T-helper 9 cell (primary cell): ENCODE measurements around the gene PLA2G15.

Source experiments
- DNase-seq: peaks from one replicate; pipeline ENCODE4 v3.0.0-alpha.2; 2020
- total RNA-seq, 2 donors: gene quantifications; one replicate each; lab custom pipeline; 2026; lab: John Stamatoyannopoulos, UW

The PLA2G15 gene, protein sequence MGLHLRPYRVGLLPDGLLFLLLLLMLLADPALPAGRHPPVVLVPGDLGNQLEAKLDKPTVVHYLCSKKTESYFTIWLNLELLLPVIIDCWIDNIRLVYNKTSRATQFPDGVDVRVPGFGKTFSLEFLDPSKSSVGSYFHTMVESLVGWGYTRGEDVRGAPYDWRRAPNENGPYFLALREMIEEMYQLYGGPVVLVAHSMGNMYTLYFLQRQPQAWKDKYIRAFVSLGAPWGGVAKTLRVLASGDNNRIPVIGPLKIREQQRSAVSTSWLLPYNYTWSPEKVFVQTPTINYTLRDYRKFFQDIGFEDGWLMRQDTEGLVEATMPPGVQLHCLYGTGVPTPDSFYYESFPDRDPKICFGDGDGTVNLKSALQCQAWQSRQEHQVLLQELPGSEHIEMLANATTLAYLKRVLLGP
- 5.6 to 11.0 reads per million in 2 donors for total RNA-seq

GRCh38 chr16:68244903-68245853 lies at the start of gene PLA2G15:
Gene PLA2G15 (plus strand): TSS chr16:68245373. CDS start chr16:68245427, 54 bp downstream.
- DNase-seq, result peak; percentile 97

GRCh38 chr16:68197250-68197649 lies 47.9 kb upstream of the PLA2G15 start:
- DNase-seq, result no peak

DNA sequence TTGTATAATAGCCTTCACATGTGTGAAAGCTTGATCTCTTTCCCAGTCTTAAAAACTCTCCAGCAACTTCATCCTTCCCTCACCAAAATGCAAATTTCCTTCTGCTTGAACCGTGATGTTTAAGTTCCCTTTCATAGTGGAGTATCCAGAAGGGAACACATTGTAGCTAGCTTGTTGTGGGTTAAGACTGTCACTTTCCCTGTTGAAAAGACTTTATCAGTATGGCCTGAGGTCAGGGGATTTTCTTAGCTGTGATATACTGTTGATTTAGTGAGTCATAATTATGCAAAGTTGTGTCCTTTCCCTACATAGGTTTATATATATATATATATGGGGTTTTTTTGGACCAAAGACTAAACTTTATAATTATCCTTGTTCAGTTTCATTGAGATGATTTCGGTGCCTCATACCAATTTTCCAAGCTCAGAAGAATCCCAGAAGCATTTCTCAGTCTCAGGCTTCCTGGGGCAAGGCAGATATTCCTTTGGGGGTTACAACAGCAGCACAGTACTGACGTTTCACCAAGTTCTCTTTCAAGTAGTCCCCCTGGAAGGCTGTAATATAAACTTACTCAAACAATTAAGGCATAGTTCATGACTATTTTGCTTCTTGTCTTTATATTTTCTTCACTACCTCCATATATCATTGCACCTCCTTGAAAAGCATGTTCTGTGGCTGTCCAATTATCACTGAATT lies 44.9 kb upstream of the PLA2G15 start:
- no peak for DNase-seq

GRCh38 chr16:68202091-68202519 lies 43.1 kb upstream of the PLA2G15 start:
- no peak for DNase-seq

DNA sequence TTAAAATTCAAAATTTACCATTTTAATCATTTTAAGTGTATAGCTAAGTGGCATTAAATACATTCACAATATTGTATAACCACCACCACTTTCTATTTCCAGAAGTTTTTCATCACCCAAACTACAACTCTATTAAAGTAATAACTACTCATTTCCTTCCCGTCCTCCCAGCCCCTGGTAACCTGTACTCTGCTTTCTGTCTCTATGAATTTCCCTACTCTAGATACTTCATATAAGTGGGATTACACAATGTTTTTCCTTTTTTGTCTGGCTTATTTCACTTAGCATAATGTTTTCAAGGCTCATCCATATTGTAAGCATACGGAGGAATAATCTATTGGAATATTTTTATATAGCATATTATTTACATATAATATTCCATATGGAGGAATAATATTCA lies 38.9 kb upstream of the PLA2G15 start:
- no peak for DNase-seq

DNA sequence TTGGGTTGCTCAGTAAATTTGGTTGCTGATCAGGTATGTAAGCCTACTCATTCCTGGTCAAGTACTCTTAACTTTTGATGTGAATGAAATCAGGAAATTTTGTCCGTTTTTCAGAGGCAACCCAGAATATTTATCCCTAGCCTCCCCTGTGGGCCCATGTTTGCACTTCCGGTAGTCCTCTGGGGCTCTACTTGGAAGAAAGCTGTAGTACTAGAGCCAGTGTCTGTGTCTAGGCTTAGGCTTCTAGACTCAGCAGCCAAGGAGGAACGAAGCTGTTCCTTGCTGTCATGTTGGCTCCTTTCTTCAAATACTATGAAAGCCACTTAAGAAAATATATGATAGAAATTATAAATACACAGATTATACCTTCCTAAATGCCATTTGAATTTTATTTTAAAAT lies 30.4 kb upstream of the PLA2G15 start:
- DNase-seq, result no peak

- DNase-seq, result no peak
Measured at GRCh38 chr16:68215302-68215701, 29.9 kb upstream of the PLA2G15 start.

DNA sequence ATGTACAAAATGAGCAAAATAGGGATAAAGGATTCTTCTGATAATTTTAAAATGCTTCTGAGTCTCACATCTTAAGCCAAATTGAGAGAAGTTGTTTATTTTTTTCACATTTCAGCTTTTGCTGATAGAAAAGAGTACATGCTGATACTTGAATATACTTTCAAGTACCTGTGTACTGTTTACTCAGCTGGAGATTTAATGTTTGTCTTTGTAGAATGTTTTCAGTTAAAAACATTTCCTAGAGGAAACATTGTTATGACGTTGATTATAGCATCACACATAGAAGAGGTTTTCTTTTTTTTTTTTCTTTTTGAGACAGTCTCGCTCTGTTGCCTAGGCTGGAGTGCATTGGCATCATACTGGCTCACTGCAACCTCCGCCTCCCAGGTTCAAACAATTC lies 28.9 kb upstream of the PLA2G15 start:
- no peak for DNase-seq

DNA sequence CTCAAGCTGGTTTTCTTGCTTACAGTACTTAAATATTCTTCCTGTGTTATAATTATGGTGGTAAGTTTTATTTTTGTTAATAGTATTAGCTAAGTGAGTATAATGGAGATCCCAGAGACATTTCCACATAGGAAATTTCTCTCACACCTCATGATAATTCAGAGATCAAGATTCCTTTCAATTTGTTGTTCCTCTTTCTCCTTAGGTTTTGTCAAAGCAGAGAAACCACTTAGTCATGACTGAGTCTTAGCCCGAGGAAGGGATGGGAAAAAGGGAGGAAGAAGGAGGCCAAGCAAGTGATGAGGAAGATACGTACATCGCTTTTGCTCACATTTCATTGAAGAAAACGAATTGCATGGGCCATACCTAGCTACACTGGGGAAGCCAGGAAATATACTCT lies 27.7 kb upstream of the PLA2G15 start:
- DNase-seq, result no peak

DNA sequence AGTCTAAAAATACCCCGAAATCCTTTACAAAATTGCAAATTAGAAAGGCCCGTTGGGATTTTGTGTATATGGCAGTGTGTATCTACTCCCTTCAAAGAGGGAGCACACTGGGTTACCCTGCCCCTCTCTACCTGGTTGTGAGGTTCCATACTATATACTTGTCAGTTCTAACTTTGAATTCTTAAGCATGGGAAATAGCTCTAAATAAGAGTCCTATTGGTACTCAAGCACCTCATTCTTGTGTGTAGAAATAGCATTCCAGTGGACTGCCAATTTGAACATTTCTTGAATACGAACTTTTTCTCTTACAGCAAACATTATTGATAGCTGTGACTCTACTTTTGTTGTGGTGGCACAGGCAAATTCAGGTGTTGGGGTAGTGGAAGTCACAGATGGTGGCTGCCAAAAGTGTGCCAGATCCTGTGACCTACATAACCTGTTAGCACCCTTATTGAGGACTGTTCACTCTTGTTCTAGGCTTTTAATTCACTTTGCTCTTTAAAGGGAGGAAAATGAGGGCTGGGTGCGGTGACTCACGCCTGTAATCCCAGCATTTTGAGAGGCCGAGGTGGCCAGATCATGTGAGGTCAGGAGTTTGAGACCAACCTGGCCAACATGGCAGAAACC lies 25.3 kb upstream of the PLA2G15 start:
- no peak for DNase-seq

GRCh38 chr16:68223072-68223471 lies 22.1 kb upstream of the PLA2G15 start:
- no peak for DNase-seq

- no peak for DNase-seq
Measured at GRCh38 chr16:68226116-68226515, 19.1 kb upstream of the PLA2G15 start.

DNA sequence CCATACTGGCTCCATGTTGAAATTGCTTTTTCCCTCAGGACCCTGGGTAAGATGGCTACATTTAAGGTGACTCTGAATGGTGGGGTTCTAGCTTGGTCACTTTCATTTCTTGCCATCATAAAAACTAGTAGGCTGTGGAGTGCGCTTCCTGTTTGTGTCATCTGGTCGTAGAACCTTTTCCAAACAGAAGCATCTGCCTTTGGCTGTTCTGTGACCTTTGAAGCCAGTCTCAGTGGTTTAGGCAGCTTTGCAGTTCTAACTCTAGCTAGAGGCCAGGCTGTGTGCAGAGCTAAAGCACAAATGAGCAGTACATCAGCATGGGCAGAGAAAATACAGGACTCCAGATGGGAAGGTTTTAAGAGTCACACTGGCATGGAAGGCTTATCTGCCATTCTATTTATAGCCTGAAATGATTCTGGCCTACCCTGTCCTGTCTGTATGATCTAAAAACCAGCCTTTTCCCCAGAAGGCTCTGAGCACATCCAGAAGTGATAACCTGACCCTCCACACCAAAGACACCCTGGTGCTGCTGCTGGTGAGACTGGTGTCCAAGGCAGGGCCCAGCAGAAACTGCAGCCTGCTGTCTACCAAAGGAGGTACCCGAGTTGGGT lies 17.9 kb upstream of the PLA2G15 start:
- no peak for DNase-seq

GRCh38 chr16:68227850-68228553 lies 17.2 kb upstream of the PLA2G15 start:
- DNase-seq, result no peak

DNA sequence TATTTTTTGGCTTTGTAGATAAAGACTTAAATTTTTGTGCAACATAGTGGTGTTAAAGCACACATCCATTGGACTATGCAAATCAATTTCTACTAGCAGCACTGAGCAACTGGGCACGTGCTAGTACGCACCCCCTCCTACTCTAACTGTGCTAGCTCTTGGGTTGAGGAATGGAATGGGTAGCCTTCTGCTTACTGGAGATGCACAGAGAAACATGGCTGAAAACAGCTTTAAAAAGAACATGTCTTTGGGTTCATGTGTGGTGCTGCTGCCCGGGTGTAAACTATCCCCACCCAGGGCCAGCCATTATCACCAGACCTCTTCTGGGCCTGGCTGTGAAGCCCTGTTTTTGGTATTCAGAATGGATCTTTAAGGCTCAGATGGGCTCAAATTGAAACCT lies 16.5 kb upstream of the PLA2G15 start:
- no peak for DNase-seq

- DNase-seq, result peak; percentile 22
Measured at GRCh38 chr16:68229431-68230175, 15.6 kb upstream of the PLA2G15 start.

- no peak for DNase-seq
Measured at GRCh38 chr16:68230176-68230571, 15.0 kb upstream of the PLA2G15 start.

GRCh38 chr16:68230956-68231355 lies 14.2 kb upstream of the PLA2G15 start:
- no peak for DNase-seq

- DNase-seq, result no peak
Measured at GRCh38 chr16:68231384-68232136, 13.6 kb upstream of the PLA2G15 start.

GRCh38 chr16:68232335-68232734 lies 12.8 kb upstream of the PLA2G15 start:
- no peak for DNase-seq
